B cell (primary cell): Measurements from ENCODE around the gene ZNF775. TPM values are rescaled to one million over a fixed set of nuclear protein-coding genes. Genes with fewer than 3 reads are reported as not detected.

Source experiments
- ATAC-seq: fragments of 200-7000 bp; cut with Tn5 transposase; one replicate; pipeline ENCODE4 v1.10.0; 2021; ENCODE audit warnings: low read depth, mild to moderate bottlenecking, moderate number of reproducible peaks, moderate library complexity
- CTCF ChIA-PET: fragments of 350-600 bp; sonication (Branson Sonifier 250); formaldehyde crosslinking; loops from one replicate; lab custom pipeline; 2021; ENCODE audit warnings: antibody characterized with exemption, inconsistent platforms; lab: Charles Lee
- POLR2A ChIA-PET: fragments of 350-600 bp; sonication (Branson Sonifier 250); formaldehyde crosslinking; loops from one replicate; lab custom pipeline; 2021; ENCODE audit warnings: antibody characterized with exemption; lab: Charles Lee
- DNase-seq: peaks from one replicate; pipeline ENCODE4 v3.0.0; 2013
- H2AFZ ChIP-seq: 2 replicates; pipeline ENCODE4 v1.6.1; 2012; ENCODE audit warnings: mild to moderate bottlenecking, low read depth, low read length; ENCODE audit not compliant: insufficient read depth, poor library complexity, severe bottlenecking
- H3K27ac ChIP-seq, 2 donors: 1 replicate in 1 of 2; 2 replicates in 1 of 2; pipeline ENCODE4 v1.5.1; 2012 to 2013; ENCODE audit warnings: low read length in 2 of 2, mild to moderate bottlenecking in 2 of 2, moderate library complexity in 1 of 2
- H3K27me3 ChIP-seq, 4 experiments: fragments of 200-600 bp in 1 of 4; sonication (generic) in 1 of 4; replicated peaks in 1 of 4; 1 replicate in 2 of 4; 2 replicates in 2 of 4; pipeline versions ENCODE4 v1.6.1 to v1.7.0; 2013 to 2016; ENCODE audit warnings: low read length in 3 of 4, mild to moderate bottlenecking in 2 of 4, mixed read lengths in 1 of 4, moderate library complexity in 1 of 4; ENCODE audit not compliant: insufficient read depth in 4 of 4, control insufficient read depth in 3 of 4; ENCODE audit errors: control extremely low read depth in 1 of 4
- H3K36me3 ChIP-seq, 2 experiments: replicated peaks in 1 of 2; 1 replicate in 1 of 2; 2 replicates in 1 of 2; pipeline versions ENCODE4 v1.6.1 to v1.7.1; 2013; ENCODE audit warnings: low read length in 1 of 2; ENCODE audit not compliant: insufficient read depth in 2 of 2, control insufficient read depth in 1 of 2; ENCODE audit errors: control extremely low read depth in 1 of 2, extremely low read depth in 1 of 2
- H3K4me1 ChIP-seq, 2 donors: fragments of 200-600 bp in 1 of 2; sonication (generic) in 1 of 2; 1 replicate in 1 of 2; 2 replicates in 1 of 2; pipeline versions ENCODE4 v1.5.1 to v1.6.1; 2013 to 2017; ENCODE audit warnings: low read length in 2 of 2; ENCODE audit not compliant: control insufficient read depth in 2 of 2, insufficient read depth in 2 of 2
- H3K4me2 ChIP-seq: replicated peaks from 2 replicates; pipeline ENCODE3; 2012; ENCODE audit warnings: mild to moderate bottlenecking, low read depth, low read length; ENCODE audit not compliant: poor library complexity, severe bottlenecking
- H3K4me3 ChIP-seq, 5 experiments: fragments of 200-600 bp in 1 of 5; sonication (generic) in 1 of 5; 1 replicate in 3 of 5; 2 replicates in 2 of 5; pipeline versions ENCODE4 v1.5.1 to v1.7.0; 2011 to 2016; ENCODE audit warnings: low read length in 4 of 5, mild to moderate bottlenecking in 4 of 5, low read depth in 2 of 5, control low read depth in 1 of 5, moderate library complexity in 1 of 5; ENCODE audit not compliant: insufficient read depth in 1 of 5; ENCODE audit errors: control extremely low read depth in 1 of 5, extremely low read depth in 1 of 5
- H3K79me2 ChIP-seq: fragments of 200-600 bp; sonication (generic); one replicate; pipeline ENCODE4 v1.6.0; 2016; ENCODE audit warnings: low read length; ENCODE audit not compliant: control insufficient read depth, insufficient read depth
- H3K9ac ChIP-seq: fragments of 200-600 bp; sonication (generic); 2 replicates; pipeline ENCODE4 v1.6.1; 2017; ENCODE audit warnings: mild to moderate bottlenecking, low read length, moderate library complexity
- H3K9me3 ChIP-seq, 3 donors: one replicate each; pipeline versions ENCODE4 v1.6.1 to v1.7.1; 2013; ENCODE audit warnings: low read length in 2 of 3; ENCODE audit not compliant: control insufficient read depth in 2 of 3, insufficient read depth in 1 of 3; ENCODE audit errors: control extremely low read depth in 1 of 3
- H4K20me1 ChIP-seq: 2 replicates; pipeline ENCODE4 v1.6.0; 2012; ENCODE audit warnings: mild to moderate bottlenecking, low read length; ENCODE audit not compliant: insufficient read depth, control insufficient read depth, poor library complexity, severe bottlenecking
- H3K27ac Mint-ChIP-seq: one replicate; pipeline ENCODE4 v1.8.0; 2021; ENCODE audit warnings: mixed read lengths
- H3K27me3 Mint-ChIP-seq: one replicate; pipeline ENCODE4 v1.8.0; 2021; ENCODE audit warnings: mixed read lengths
- H3K4me1 Mint-ChIP-seq: one replicate; pipeline ENCODE4 v1.8.0; 2021; ENCODE audit warnings: mixed read lengths
- H3K4me3 Mint-ChIP-seq: one replicate; pipeline ENCODE4 v1.8.0; 2021; ENCODE audit warnings: mixed read lengths
- H3K9me3 Mint-ChIP-seq: one replicate; pipeline ENCODE4 v1.8.0; 2022; ENCODE audit warnings: mixed read lengths; ENCODE audit not compliant: insufficient read depth
- CTCF ChIP-seq: fragments of 200-600 bp; IDR thresholded peaks from one replicate; pipeline ENCODE4 v1.8.0; 2022; ENCODE audit warnings: antibody characterized with exemption, mild to moderate bottlenecking
- EZH2 ChIP-seq: IDR thresholded peaks from 2 replicates; pipeline ENCODE4 v1.6.1; 2012; ENCODE audit warnings: borderline replicate concordance, low read depth, mild to moderate bottlenecking, moderate library complexity, low read length; ENCODE audit not compliant: insufficient read depth, poor library complexity, severe bottlenecking
- WGBS: methylation state at CpG from one replicate; pipeline ENCODE4 v1.1.5; 2013; ENCODE audit warnings: missing lambda C conversion rate; ENCODE audit not compliant: insufficient coverage; 5-methylcytosine and 5-hydroxymethylcytosine counted together
- intact Hi-C: fragments of 100-400 bp; cut with micrococcal nuclease; formaldehyde crosslinking; loops from one replicate; pipeline ENCODE4 v1.10.0; 2022
- polyA plus RNA-seq: library from polyadenylated mRNA; depleted of rRNA; stranded (reverse); fragments of >200 nt; gene quantifications from 2 replicates; pipeline ENCODE4 v1.2.3, GENCODE V29; 2012
- total RNA-seq, 2 donors: library from RNA; stranded (reverse); fragments of 120-200 nt in 1 of 2; gene quantifications; 1 replicate in 1 of 2; 2 replicates in 1 of 2; pipeline versions ENCODE4 v1.2.3 to v1.2.4, GENCODE V29; 2013 to 2022

ZNF775 gene
- total and polyA plus RNA-seq, 2 donors (not counting 1 experiment from before 2014, with no cell fraction given) = 4.2 to 12.1 TPM

GRCh38 chr7:150442811-150443210 lies 63.7 kb downstream of the ZNF775 start:
- H3K79me2 ChIP-seq = no peaks in the 10 kb centered on the region
- peaks cover 0 to 3% (median 0%) of the 10 kb centered on the region in 4 experiments for H3K27me3 ChIP-seq
- no peak for TF ChIP-seq EZH2
- Mint-ChIP-seq H3K4me1 (peaks cover 18% of the 10 kb centered on the region), H3K27me3 (no peaks in the 10 kb centered on the region), H3K9me3 (peaks cover 6% of the 10 kb centered on the region), H3K27ac (no peak overlapping the region), H3K4me3 (no peak overlapping the region)
- H2AFZ ChIP-seq = no peak overlapping the region
- WGBS = 97% methylated on average over 20 of the region's 20 CpGs
- H3K27ac ChIP-seq = no peak overlapping the region
- no peaks in the 10 kb centered on the region for H4K20me1 ChIP-seq
- H3K36me3 ChIP-seq = peaks cover 0 to 3% of the 10 kb centered on the region in 2 experiments
- H3K4me1 ChIP-seq = peaks cover 0 to 9% of the 10 kb centered on the region in 2 donors
- POLR2A ChIA-PET = interaction anchor here (0.5 kb wide), 1 partner anchor 909 kb away, joined by 4 read pairs; no protein-coding TSS in a partner anchor
- H3K9ac ChIP-seq = no peak overlapping the region
- ATAC-seq = no peak
- intact Hi-C loops = no loop called here
- CTCF ChIA-PET = interaction anchor here (0.9 kb wide), 1 partner anchor 311 kb away, joined by 3 read pairs; no protein-coding TSS in a partner anchor
- no peak overlapping the region for H3K4me3 ChIP-seq
- DNase-seq = no peak
- no peak overlapping the region for H3K4me2 ChIP-seq
- H3K9me3 ChIP-seq = peaks cover 0 to 12% (median 9%) of the 10 kb centered on the region in 3 donors

GRCh38 chr7:150443793-150444540 lies 64.8 kb downstream of the ZNF775 start:
- no peak for ATAC-seq
- WGBS = 61% methylated on average over 15 of the region's 18 CpGs
- no peak overlapping the region for H3K9ac ChIP-seq
- peaks cover 3 to 16% of the 10 kb centered on the region in 2 donors for H3K4me1 ChIP-seq
- H3K4me3 Mint-ChIP-seq = no peak overlapping the region
- intact Hi-C loops = no loop called here
- H3K27me3 ChIP-seq = peaks cover 0 to 4% (median under 1%) of the 10 kb centered on the region in 4 experiments
- H3K36me3 ChIP-seq = peaks cover 0 to 3% of the 10 kb centered on the region in 2 experiments
- no peak overlapping the region for H3K4me2 ChIP-seq
- peaks cover 6% of the 10 kb centered on the region for H3K9me3 Mint-ChIP-seq
- H3K27ac ChIP-seq = no peak overlapping the region
- H3K4me1 Mint-ChIP-seq = peaks cover 25% of the 10 kb centered on the region
- no peak for DNase-seq
- peaks cover 0 to 12% (median 9%) of the 10 kb centered on the region in 3 donors for H3K9me3 ChIP-seq
- no peaks in the 10 kb centered on the region for H4K20me1 ChIP-seq
- POLR2A ChIA-PET = no interaction called here
- CTCF ChIA-PET = no interaction called here
- no peak overlapping the region for H3K4me3 ChIP-seq
- H2AFZ ChIP-seq = no peak overlapping the region
- peaks cover 4% of the 10 kb centered on the region for H3K27me3 Mint-ChIP-seq
- H3K27ac Mint-ChIP-seq = no peak overlapping the region
- TF ChIP-seq EZH2 = no peak
- TF ChIP-seq CTCF = no peak
- H3K79me2 ChIP-seq = no peaks in the 10 kb centered on the region
